GM18867 (cell line): ENCODE data around the gene PLA2R1.
"Not testable (repeated sequence)": the region's sequence is repeated elsewhere in the genome, so short reads cannot be mapped to it uniquely, and the experiment has no call there.

Experiments used
- ATAC-seq: cut with Tn5 transposase; IDR thresholded peaks from one replicate; pipeline ENCODE4 v1.9.1; 2021; ENCODE audit warnings: mild to moderate bottlenecking, moderate library complexity; ENCODE audit not compliant: unreplicated experiment

Gene PLA2R1

GRCh38 chr2:159984034-159984433 is 78.4 kb downstream of the PLA2R1 start:
- no peak for ATAC-seq

GRCh38 chr2:159982842-159983785 is 79.3 kb downstream of the PLA2R1 start:
- no peak for ATAC-seq

GRCh38 chr2:159982270-159982669 is 80.1 kb downstream of the PLA2R1 start:
- ATAC-seq = no peak

- peak; percentile 72 for ATAC-seq
Observed at GRCh38 chr2:159976527-159977160, 85.8 kb downstream of the PLA2R1 start.

GRCh38 chr2:159973325-159973724 is 89.1 kb downstream of the PLA2R1 start:
- ATAC-seq = no peak

- ATAC-seq = no peak
Observed at GRCh38 chr2:159971365-159972152, 90.9 kb downstream of the PLA2R1 start.

- ATAC-seq = not testable (repeated sequence)
Observed at GRCh38 chr2:159970548-159970947, 91.9 kb downstream of the PLA2R1 start.

- peak; percentile 54 for ATAC-seq
Observed at GRCh38 chr2:159968279-159968900, 94.0 kb downstream of the PLA2R1 start.

GRCh38 chr2:159963700-159964099 is 98.7 kb downstream of the PLA2R1 start:
- ATAC-seq = peak; percentile 81

- not testable (repeated sequence) for ATAC-seq
Observed at GRCh38 chr2:159962513-159962912, 99.9 kb downstream of the PLA2R1 start.

GRCh38 chr2:159961451-159961850 is 101.0 kb downstream of the PLA2R1 start:
- ATAC-seq = no peak

- ATAC-seq = no peak
Observed at GRCh38 chr2:159961037-159961436, 101.4 kb downstream of the PLA2R1 start.

GRCh38 chr2:159960414-159960813 is 102.0 kb downstream of the PLA2R1 start:
- no peak for ATAC-seq

- no peak for ATAC-seq
Observed at GRCh38 chr2:159959136-159959535, 103.3 kb downstream of the PLA2R1 start.

GRCh38 chr2:159953136-159953823 is 109.1 kb downstream of the PLA2R1 start:
- ATAC-seq = no peak

- no peak for ATAC-seq
Observed at GRCh38 chr2:159946326-159946999, 116.0 kb downstream of the PLA2R1 start.

GRCh38 chr2:159944874-159945273 is 117.5 kb downstream of the PLA2R1 start:
- ATAC-seq = no peak

- no peak for ATAC-seq
Observed at GRCh38 chr2:159942146-159942545, 120.3 kb downstream of the PLA2R1 start.

GRCh38 chr2:159941729-159942128 is 120.7 kb downstream of the PLA2R1 start:
- no peak for ATAC-seq

- peak; percentile 86 for ATAC-seq
Observed at GRCh38 chr2:159939946-159940345, 122.5 kb downstream of the PLA2R1 start.
